PC-3 (cell line): ENCODE results near the gene TMEM62.
"Not testable (repeated sequence)": the region's sequence is repeated elsewhere in the genome, so short reads cannot be mapped to it uniquely, and the experiment has no call there.

Experiments used
- EZH2 ChIP-seq: fragments of 300-600 bp; sonication (generic); IDR thresholded peaks from one replicate; pipeline ENCODE4 v1.6.1; 2017; ENCODE audit warnings: antibody characterized with exemption, mild to moderate bottlenecking, low read length; ENCODE audit not compliant: unreplicated experiment
- EZH2phosphoT487 ChIP-seq: fragments of 300-600 bp; sonication (generic); IDR thresholded peaks from 2 replicates; pipeline ENCODE4 v1.6.1; 2018; ENCODE audit warnings: mild to moderate bottlenecking, antibody characterized with exemption, low read length, borderline replicate concordance
- TF ChIP-seq, protein P1 (sequence below): fragments of 300-600 bp; sonication (generic); conservative IDR thresholded peaks from 2 replicates; pipeline ENCODE4 v1.5.1; 2017; ENCODE audit warnings: antibody characterized with exemption, low read depth, mild to moderate bottlenecking, low read length

DNA sequence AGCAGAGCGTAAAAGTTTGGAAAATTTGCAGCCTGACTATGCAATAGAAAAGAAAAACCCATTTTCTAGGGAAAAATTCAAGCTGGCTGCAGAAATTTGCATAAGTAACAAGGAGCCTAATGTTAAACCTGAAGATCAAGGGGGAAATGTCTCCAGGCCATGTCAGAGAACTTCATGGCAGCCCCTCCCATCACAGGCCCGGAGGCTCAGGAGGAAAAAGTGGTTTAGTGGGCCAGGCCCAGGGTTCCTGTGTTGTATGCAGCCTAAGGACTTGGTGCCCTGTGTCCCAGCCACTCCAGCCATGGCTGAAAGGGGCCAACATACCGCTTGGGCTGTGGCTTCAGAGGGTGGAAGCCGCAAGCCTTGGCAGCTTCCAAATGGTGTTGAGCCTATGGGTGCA is 65.2 kb downstream of the TMEM62 start:
- TF ChIP-seq, protein P1, sequence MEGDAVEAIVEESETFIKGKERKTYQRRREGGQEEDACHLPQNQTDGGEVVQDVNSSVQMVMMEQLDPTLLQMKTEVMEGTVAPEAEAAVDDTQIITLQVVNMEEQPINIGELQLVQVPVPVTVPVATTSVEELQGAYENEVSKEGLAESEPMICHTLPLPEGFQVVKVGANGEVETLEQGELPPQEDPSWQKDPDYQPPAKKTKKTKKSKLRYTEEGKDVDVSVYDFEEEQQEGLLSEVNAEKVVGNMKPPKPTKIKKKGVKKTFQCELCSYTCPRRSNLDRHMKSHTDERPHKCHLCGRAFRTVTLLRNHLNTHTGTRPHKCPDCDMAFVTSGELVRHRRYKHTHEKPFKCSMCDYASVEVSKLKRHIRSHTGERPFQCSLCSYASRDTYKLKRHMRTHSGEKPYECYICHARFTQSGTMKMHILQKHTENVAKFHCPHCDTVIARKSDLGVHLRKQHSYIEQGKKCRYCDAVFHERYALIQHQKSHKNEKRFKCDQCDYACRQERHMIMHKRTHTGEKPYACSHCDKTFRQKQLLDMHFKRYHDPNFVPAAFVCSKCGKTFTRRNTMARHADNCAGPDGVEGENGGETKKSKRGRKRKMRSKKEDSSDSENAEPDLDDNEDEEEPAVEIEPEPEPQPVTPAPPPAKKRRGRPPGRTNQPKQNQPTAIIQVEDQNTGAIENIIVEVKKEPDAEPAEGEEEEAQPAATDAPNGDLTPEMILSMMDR, result not testable (repeated sequence)
- TF ChIP-seq EZH2, EZH2phosphoT487: not testable (repeated sequence)
